AG08395 (cell line): Measurements from ENCODE around the gene SHANK3.
A peak's percentile ranks its signal among the peaks of the same experiment; 100 is the strongest.
"Not testable (repeated sequence)": the region's sequence is repeated elsewhere in the genome, so short reads cannot be mapped to it uniquely, and the experiment has no call there.

Source experiments
- DNase-seq: peaks from one replicate; pipeline ENCODE4 v3.0.0; 2012; ENCODE audit warnings: mixed read lengths, low spot score

The SHANK3 gene

DNA sequence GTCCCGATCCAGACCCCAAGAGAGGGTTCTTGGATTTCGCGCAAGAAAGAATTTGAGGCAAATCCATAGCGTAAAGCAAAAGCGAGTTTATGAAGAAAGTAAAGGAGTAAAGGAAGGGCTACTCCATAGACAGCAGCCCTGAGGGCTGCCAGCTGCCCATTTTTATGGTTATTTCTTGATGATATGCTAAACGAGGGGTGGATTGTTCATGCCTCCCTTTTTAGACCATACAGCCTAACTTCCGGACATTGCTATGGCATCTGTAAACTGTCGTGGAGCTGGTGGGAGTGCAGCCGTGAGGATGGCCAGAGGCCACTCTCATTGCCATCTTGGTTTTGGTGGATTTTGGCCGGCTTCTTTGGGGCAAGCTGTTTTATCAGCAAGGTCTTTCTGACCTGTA lies 19.4 kb upstream of the SHANK3 start:
- DNase-seq: no peak

DNA sequence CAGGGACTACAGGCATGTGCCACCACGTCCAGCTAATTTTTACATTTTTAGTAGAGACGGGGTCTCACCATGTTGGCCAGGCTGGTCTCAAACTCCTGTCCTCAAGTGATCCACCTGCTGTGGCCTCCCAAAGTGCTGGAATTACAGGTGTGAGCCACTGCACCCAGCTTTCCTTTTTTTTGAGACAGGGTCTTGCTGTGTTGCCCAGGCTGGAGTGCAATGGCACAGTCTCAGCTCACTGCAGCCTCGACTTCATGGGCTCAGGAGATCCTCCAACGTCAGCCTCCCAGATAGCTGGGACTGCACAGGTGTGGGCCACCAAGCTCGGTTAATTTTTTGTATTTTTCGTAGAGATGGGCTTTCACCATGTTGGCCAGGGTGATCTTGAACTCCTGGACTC lies 18.0 kb upstream of the SHANK3 start:
- not testable (repeated sequence) for DNase-seq

DNA sequence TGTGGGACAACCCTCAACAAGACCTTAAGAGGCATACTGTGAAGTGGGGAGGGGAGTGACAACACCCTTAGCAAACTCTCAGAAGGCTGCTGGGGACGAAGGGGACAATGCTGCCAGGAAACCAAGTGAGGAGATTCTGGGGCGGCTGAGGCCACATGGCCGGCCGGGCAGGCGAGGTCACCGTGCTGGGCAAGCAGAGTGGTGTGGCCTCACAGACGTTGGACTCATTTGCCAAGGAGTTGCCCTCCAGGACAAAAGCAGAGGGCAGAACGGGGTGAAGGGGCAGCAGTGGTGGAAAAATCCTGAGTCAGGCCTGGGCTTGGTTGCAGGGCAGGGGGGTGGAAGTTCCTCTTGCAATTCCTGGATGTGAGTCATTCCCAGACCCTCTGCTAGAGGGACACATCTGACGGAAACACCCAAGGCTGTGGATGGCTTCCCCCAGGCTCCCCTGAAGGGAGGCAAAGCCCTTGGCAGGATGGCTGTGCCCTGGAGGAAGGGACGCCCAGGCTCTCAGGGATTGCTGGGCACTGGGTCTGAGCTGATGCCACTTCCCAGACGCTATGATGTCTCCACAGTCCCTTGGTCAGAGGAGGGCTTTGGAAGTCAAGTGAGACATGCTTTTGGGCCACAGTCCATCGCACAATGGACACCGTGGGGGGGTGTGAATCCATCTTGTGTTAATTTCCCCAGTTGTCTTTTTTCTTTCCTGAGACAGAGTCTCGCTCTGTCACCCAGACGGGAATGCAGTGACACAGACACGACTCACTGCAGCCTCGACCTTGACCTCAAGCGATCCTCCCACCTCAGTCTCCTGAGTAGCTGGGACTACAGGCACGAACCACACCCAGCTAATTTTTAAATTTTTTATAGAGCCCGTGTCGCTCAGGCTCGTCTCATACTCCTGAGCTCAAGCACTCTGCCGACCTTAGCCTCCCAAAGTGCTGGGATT lies 16.2 kb upstream of the SHANK3 start:
- DNase-seq: peak; percentile 67

DNA sequence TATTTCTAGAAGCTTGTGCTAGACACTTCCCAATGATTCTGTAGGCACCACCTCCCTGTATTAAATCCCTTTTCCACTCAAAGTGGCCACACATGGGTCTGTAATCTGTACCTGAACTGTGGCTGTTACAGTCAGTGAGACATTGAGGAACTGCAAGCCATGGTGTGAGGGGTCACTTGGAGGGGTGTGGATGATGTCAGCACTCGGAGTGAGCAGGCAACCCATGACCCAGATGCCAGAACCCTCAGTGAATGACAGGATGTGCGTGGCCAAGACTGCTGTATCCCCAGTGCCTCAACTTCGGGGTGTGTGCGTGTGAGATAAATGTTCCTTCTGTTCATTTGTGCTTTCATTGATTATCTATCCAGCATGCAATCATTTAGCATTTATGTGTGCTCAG lies 14.7 kb upstream of the SHANK3 start:
- DNase-seq: no peak

DNA sequence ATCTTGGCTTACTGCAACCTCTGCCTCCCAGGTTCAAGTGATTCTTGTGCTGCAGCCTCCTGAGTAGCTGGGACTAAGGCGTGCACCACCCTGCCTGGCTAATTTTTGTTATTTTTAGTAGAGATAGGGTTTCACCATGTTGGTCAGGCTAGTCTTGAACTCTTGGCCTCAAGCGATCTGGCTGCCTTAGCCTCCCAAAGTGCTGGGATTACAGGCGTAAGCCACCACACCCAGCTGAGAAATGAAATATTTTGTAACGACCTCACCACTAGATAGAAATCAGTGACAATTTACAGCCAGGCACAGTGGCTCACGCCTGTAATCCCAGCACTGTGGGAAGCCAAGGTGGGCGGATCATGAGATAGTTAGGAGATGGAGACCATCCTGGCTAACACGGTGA lies 12.9 kb upstream of the SHANK3 start:
- DNase-seq: not testable (repeated sequence)

DNA sequence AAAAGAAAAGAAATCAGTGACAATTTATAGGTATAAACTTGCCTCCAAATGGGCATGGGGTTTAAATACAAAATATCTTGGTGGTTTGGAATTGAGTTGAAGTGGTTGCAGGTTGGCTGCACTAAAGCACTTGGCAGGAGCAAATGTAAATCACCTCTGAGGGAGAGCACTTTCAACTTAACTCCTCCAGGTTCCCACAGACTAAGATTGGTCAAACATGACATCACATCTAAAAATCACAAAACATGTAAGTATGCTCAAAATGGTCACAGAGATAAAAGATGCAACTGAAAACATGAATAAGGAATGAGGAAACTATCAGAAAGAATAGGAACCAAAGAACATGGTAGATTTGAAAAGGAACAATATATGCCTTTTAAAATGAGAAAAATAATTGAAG lies 12.3 kb upstream of the SHANK3 start:
- no peak for DNase-seq

DNA sequence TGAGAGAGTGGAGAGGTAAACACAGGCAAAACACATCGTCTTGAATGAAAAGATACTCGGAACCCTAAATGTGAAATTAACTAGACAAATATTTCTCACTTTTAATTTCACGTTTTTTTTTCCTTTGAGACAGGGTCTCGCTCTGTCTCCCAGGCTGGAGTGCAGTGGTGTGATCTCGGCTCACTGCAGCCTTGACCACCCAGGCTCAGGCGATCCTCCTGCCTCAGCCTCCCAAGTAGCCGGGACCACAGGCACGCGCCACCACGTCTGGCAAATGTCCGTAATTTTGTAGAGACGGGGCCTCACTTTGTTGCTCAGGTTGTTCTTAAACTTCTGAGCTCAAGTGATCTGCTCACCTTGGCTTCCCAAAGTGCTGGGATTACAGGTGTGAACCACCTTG lies 7.4 kb upstream of the SHANK3 start:
- DNase-seq: no peak

DNA sequence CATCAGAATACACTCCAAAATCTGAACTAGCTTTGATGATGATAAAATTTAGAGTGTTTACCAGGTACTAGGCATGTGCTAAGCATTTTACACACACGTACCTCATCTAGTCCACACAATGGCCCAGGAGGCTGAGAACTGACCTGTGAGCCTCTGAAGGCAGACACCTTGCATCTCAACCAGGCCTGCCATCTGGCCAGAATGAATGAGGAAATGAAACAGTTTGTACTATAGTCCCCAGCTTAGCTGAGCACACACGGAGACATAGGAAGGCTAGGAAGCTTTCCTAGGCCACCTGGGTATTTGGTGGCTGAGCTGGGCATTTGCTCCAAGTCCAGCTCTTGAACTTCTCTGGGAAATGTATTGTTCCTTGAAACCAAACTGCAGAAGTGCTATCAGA lies 6.9 kb upstream of the SHANK3 start:
- DNase-seq: no peak

DNA sequence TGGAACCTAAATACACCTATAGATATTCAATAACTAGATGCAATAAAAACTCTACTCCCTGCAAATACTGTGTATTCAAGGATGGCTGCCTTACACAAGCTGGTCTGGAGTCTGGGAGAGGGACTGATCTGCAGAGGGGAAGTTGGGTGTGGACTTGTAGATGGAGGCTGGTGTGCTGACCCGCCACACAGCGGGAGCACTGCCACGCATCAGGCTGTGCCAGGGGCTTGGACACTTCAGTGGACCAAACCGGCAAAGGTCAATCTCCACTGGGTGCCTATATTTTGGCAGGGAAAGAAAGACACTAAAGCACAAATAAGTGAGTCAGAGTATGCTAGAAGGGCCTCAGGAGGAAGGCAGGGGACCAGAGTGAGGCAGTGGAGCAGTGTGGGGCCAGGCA lies 2.1 kb upstream of the SHANK3 start:
- peak; percentile 2 for DNase-seq

DNA sequence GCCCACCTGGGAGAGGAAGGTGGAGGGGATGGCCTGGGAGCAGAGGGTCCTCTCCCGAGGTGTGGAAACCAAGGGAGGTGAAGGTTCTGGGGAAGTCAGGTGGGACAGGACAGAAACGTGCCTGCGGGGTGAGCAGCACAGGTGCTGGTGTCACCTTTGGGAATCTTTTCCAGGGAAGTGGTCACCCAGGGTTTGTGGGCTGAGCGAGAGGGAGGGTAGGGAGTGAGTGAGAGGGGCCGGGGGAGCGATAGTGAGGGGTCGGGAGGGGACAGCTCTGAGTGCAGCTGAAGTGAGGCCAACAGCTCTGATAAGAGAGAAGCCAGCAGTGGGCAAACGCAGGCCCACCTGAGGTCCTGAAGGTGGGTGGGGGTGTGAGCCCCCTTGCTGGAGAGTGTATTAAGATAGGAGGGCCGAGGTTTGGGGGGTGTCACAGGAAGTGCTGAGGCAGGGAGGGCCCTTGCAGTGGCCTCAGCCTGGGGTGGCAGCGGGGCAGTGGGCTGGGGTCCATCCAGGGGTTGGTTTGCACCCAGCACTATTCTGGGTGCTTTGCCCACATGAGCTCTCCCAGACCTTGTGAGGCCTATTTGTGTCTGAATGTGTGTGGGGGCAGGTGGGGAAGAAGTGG lies 1.6 kb upstream of the SHANK3 start:
- DNase-seq: no peak

DNA sequence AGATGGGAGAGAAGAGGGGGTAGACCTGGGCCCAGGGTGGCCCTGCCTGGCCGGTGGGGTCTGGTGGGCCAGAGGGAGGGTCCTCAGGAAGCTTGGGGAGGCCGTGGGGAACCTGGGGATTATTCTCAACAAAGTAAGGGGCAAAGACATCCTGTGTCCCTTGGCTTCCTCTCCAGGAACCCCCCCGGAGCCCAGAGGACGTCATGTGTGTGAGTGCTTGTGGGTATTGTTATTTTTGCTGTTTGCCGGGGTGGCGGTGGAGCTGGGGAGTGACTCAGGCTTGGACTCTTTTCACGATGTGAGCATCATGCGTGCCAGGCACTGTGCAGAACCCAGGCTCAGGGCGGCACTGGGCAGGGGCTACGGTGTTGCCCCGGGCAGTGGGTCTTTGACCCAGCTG lies 982 bp upstream of the SHANK3 start:
- DNase-seq: peak; percentile 2

DNA sequence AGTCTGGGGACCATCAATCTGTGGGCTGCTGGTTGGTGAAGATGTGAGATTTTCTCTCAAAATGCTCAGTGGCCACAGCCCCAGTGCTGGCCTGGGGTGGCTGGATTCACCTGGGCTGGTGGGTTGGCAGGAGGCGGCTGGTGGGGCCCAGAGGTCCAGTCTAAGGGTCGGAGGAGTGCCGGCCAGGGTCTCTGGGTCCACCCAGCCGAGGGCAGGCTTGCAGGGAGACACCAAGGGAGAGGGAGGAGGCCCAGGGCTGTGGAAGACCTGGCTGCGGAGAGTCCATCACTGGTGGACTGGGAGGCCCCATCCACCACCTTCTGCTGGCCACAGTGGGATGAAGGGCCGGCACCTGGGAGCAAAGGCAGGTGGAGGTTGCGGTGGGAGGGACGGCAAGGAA lies 582 bp upstream of the SHANK3 start:
- DNase-seq: peak; percentile 2

DNA sequence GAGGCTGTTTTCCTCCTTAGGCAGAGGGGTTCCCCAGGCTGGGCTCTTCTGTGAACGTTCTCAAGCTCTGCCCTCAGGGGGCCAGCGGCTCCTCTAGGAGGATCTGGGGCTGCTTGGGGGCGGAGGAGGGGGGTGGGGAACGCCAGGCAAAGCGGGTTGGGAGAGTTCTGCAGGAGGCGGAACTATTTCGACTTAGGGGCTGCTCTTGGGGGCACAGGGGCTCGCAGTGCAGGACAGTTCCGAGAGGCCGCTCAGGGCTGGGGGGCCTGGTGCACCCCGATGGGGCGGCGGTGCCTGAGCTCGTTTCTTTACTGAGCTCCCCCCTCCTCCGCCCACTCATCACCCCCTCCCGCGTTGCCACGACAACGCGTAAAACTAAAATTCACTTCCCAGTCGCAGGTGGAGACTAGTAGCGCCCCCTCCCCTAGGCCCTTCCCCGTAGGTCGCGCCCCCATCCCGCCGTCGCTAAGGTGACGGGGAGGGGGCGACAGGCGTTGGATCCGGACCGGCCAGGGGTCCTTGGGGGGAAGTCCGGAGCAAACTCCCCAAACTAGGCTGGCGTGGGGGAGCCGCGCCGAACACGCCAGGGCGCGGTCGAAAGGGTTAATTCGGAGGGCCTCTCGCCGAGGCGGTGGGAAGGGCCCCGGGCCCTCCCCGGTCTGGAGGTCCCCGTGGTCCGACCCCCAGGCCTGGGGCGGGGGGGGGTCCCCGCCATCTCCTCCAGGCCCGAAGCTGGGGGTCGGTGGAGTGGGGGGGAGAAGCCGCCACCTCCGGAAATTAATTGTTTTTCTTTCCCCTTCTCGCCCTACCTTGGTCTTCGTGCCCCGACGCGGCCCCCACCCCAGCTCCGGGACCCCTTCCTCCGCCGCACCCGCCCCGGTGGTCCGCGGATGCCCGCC lies 857 bp downstream of the SHANK3 start:
- DNase-seq: peak; percentile 2

DNA sequence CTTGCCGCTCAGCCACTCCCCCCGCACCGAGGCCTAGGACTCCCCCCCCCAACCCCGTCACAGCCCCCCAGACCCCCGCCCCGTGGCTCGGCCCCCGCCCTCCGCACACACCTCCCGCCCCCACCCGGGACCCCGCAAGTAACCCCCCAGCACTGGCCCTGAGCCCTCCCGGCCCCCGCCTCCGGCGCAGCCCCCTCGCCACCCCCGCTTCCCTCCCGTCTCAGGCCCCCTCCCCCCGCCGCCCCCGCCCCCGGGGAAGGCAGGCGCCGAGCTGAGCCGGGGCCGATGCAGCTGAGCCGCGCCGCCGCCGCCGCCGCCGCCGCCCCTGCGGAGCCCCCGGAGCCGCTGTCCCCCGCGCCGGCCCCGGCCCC lies 1.5 kb downstream of the SHANK3 start:
- DNase-seq: peak; percentile 2

DNA sequence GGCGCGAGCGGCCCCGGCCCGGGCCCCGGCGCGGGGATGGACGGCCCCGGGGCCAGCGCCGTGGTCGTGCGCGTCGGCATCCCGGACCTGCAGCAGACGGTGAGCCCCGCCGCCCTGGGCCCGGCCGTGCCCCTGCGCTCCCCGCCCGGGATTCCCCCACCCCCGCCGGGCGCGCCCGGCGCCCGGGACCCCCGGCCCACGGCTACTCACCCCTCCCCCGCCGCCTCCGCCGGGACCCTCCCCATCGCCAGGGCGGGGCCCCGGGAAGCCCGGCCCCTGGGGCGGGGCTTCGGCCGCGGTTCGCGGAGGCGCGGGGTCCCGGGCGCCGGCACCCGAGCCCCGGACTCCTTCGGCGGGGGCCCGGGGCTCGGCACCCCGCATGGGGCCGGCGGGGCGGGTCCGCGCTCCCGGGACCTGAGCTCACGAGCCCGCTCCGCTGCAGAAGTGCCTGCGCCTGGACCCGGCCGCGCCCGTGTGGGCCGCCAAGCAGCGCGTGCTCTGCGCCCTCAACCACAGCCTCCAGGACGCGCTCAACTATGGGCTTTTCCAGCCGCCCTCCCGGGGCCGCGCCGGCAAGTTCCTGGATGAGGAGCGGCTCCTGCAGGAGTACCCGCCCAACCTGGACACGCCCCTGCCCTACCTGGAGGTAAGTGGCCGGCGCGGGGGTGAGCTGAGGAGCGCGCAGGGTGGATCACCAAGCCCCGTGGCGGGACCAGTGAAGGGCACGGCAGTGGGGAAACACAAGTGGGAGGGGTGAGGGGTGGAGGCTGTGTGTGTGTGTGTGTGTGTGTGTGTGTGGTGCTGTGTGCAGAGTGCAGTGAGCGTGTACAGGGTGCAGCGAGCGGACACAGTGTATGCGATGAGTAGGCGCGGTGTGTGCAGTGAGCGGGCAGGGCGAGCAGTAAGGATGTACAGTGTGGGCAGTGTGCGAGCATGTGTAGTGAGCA lies 2.3 kb downstream of the SHANK3 start:
- peak; percentile 4 for DNase-seq

DNA sequence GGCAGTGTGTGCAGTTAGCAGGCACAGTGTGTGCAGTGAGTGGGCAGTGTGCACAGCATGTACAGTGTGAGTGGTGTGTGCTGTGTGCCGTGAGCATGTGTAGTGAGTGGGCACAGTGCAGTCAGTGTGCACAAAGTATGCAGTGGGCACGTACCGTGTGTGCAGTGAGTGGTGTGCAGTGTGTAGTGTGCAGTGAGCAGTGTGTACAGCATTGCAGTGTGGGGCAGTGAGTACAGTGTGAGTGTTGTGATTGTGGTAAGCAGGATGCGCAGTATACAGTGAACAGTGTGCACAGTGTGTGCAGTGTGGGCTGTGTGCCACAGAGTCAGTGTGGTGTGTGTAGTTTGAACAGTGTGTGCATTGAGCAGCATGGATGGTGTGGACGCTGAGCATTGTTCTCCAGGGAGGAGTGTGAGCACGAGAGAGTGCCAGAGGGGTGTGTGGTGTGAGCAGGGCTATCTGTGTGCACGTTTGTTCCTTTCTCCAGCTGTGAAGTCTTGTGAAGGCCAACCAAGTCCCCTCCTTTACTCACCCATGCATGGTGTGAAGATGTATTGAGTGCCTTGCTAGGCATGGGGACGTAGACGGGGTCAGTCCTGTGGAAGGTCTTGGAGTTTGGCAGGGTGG lies 3.0 kb downstream of the SHANK3 start:
- no peak for DNase-seq

DNA sequence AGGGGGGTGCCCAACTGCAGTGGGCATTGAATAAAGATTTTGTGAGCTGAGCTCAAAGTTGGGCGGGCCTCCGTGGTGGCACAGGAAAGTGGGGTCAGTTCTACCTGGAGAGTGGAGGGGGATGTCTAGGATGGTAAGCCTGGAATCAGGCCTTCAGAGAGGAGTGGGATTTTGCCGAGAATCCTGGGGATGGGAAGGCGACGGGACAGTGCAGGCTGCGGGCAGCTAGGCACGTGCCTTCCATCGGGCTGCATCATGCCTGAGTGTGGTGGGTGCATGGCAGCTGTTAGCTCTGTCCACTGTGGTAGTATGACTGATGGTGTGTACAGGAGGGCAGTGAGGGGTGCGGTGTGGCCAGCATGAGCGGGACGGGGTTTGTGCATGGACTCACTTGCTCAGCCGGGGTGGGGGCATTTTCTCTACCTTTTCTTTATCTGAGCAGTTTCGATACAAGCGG lies 3.6 kb downstream of the SHANK3 start:
- no peak for DNase-seq

DNA sequence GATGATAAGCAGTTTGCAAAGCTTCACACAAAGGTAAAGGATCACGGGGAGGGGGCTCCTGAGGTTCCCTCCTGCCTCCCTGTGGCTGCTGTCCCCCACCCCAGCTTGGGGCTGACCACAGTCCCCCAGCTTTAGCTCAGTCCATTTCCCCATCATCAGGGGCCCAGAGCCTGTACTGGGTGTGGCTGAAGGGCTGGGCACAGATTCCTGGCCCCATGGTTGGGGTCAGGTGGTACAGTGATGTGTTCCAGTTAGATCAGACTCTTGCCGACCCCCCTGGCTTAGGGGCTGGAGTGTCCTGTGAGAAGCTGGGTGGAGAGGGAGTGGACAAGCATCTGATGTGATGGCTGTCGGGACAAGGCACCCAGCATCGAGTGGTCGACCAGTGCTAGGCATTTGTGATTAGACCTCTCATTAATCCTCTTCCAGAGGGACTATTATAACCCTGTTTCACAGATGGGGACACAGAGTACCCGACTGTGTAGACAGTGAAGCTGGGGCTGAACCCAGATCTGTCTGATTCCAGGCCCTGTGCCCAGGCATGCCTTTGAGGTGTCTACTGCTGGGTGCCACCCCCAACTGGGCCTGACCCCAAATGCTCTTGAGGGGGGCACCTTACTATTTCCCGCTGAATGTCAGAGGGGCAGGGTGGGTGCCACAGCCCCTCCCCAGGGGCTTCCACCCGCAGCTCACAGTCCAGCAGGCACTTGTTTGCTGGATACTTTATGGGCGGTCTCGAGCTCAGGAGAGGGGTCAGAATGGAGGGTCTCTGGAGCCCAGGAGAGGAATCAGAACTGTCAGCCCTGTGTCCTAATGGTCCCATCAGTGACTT lies 4.3 kb downstream of the SHANK3 start:
- no peak for DNase-seq

DNA sequence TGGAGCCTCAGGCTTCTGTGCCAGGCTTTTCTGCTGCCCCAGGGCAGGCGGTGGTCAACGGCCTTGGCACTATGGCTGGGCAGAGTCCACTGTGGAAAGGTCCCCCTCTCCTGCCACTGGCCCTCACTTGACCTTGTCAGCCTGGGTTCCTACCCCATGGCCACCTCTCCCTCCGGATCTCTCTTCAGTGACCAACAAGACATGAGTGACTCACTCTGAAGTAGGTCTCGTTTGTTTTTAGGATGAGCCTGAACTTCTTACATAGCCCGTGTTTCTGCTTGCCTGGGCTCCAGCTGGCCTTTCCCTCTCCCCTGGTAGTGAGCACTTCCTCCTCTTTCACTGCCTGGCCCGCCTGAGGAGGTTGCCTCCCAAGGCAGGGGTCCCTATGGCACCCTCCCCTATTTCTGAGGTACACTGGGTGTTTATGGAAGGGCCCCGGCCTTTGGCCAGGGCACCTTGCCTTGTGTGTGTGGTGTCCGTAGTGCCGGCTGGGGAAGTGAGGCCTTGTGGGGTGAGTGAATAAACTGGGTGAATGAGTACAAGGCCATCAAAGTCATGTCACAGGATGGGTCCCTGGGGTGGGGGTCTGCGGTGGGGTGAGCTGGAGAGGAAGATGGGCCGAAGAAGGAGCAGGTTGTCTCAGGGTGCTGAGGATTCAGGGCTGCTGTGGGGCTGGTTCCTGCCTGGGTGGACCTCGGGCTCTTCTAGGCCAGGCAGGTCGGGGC lies 5.0 kb downstream of the SHANK3 start:
- no peak for DNase-seq
